CD4-positive, CD25-positive, alpha-beta regulatory T cell (primary cell): ENCODE results near the gene CENPVL2. TPM values are rescaled to one million over a fixed set of nuclear protein-coding genes. Genes with fewer than 3 reads are reported as not detected.
"Not testable (repeated sequence)": the region's sequence is repeated elsewhere in the genome, so short reads cannot be mapped to it uniquely, and the experiment has no call there.

Experiments used
- ATAC-seq, 2 donors: fragments of 150-1000 bp; cut with Tn5 transposase; one replicate each; pipeline ENCODE4 v1.10.0; 2021; ENCODE audit warnings: low read depth in 2 of 2, moderate number of reproducible peaks in 2 of 2, moderate library complexity in 1 of 2
- DNase-seq, 3 donors: peaks; one replicate each; pipeline versions ENCODE4 v3.0.0 to v3.0.0-alpha.2; 2012 to 2022; ENCODE audit warnings: mixed read lengths in 1 of 3
- H3K27ac ChIP-seq: one replicate; pipeline ENCODE4 v1.7.0; 2013; ENCODE audit warnings: mild to moderate bottlenecking, low read length; ENCODE audit not compliant: insufficient read depth, poor library complexity, severe bottlenecking
- H3K27me3 ChIP-seq: one replicate; pipeline ENCODE4 v1.7.0; 2013; ENCODE audit warnings: low read length; ENCODE audit not compliant: control insufficient read depth, insufficient read depth
- H3K36me3 ChIP-seq: one replicate; pipeline ENCODE4 v1.7.0; 2013; ENCODE audit warnings: mild to moderate bottlenecking, low read length, moderate library complexity; ENCODE audit not compliant: control insufficient read depth, insufficient read depth
- H3K4me1 ChIP-seq: 2 replicates; pipeline ENCODE4 v1.7.0; 2013; ENCODE audit warnings: mild to moderate bottlenecking, low read length; ENCODE audit not compliant: insufficient read depth, control insufficient read depth, poor library complexity, severe bottlenecking
- H3K4me3 ChIP-seq: one replicate; pipeline ENCODE4 v1.7.0; 2013; ENCODE audit warnings: low read depth, mild to moderate bottlenecking, low read length, moderate library complexity
- H3K9me3 ChIP-seq, 2 experiments: 1 replicate in 1 of 2; 2 replicates in 1 of 2; pipeline ENCODE4 v1.7.0; 2013; ENCODE audit warnings: low read length in 2 of 2, mild to moderate bottlenecking in 1 of 2, moderate library complexity in 1 of 2; ENCODE audit not compliant: control insufficient read depth in 2 of 2
- H3K27ac Mint-ChIP-seq, 3 donors: one replicate each; pipeline ENCODE4 v1.8.0; 2020 to 2022; ENCODE audit warnings: mild to moderate bottlenecking in 3 of 3, mixed read lengths in 3 of 3, moderate library complexity in 2 of 3
- H3K27me3 Mint-ChIP-seq: one replicate; pipeline ENCODE4 v1.8.0; 2022; ENCODE audit warnings: mild to moderate bottlenecking, mixed read lengths
- H3K36me3 Mint-ChIP-seq: one replicate; pipeline ENCODE4 v1.8.0; 2020; ENCODE audit warnings: mixed read lengths
- H3K4me1 Mint-ChIP-seq, 4 donors: one replicate each; pipeline ENCODE4 v1.8.0; 2020 to 2022; ENCODE audit warnings: mixed read lengths in 4 of 4, mild to moderate bottlenecking in 1 of 4
- H3K4me3 Mint-ChIP-seq, 4 donors: one replicate each; pipeline ENCODE4 v1.8.0; 2020 to 2022; ENCODE audit warnings: mild to moderate bottlenecking in 4 of 4, mixed read lengths in 4 of 4, moderate library complexity in 3 of 4
- H3K9me3 Mint-ChIP-seq, 7 donors: one replicate each; pipeline ENCODE4 v1.8.0; 2020 to 2022; ENCODE audit warnings: mixed read lengths in 7 of 7, mild to moderate bottlenecking in 3 of 7, moderate library complexity in 2 of 7
- polyA plus RNA-seq, 4 donors: library from polyadenylated mRNA; unstranded; fragments of 300-500 nt; fragmentation: Illumina TruSeq; gene quantifications; one replicate each; pipeline ENCODE4 v1.2.3, GENCODE V29; 2021
- total RNA-seq: library from RNA; stranded (reverse); gene quantifications from one replicate; pipeline ENCODE4 v1.2.3, GENCODE V29; 2022

The CENPVL2 gene
- not detected for total RNA-seq
- polyA plus RNA-seq, result not detected

GRCh38 chrX:51682720-51683062 is at the start of gene CENPVL2:
TSS of gene CENPVL2 (minus strand) at chrX:51682831. CDS start at chrX:51682831, 0 bp downstream.
- H3K27me3 Mint-ChIP-seq, H3K4me3 ChIP-seq, H3K4me3 Mint-ChIP-seq, H3K36me3 Mint-ChIP-seq, H3K4me1 ChIP-seq, ATAC-seq, H3K27ac Mint-ChIP-seq, DNase-seq, H3K27ac ChIP-seq, H3K9me3 ChIP-seq, H3K4me1 Mint-ChIP-seq, H3K9me3 Mint-ChIP-seq, H3K36me3 ChIP-seq, H3K27me3 ChIP-seq: not testable (repeated sequence)

- H3K4me3 ChIP-seq, result no peak overlapping the region
- ATAC-seq (no peak), DNase-seq (no peak)
- H3K9me3 ChIP-seq, result no peaks in the 10 kb centered on the region
- Mint-ChIP-seq H3K36me3 (no peaks in the 10 kb centered on the region), H3K27ac (no peak overlapping the region), H3K4me1 (no peaks in the 10 kb centered on the region), H3K9me3 (no peaks in the 10 kb centered on the region), H3K4me3 (no peak overlapping the region), H3K27me3 (peaks cover 10% of the 10 kb centered on the region)
- H3K27ac ChIP-seq, result no peak overlapping the region
- H3K36me3 ChIP-seq, result no peaks in the 10 kb centered on the region
- peaks cover 3% of the 10 kb centered on the region for H3K27me3 ChIP-seq
- no peaks in the 10 kb centered on the region for H3K4me1 ChIP-seq
Measured at GRCh38 chrX:51728202-51728601, 45.6 kb upstream of the CENPVL2 start.

GRCh38 chrX:51712943-51713647 is 30.5 kb upstream of the CENPVL2 start:
- H3K36me3 ChIP-seq, H3K27ac Mint-ChIP-seq, ATAC-seq: not testable (repeated sequence)

GRCh38 chrX:51710277-51711164 is 27.9 kb upstream of the CENPVL2 start, which contains the start of gene CENPVL1:
TSS of gene CENPVL1 (plus strand) at chrX:51710512. CDS start at chrX:51710512, 0 bp downstream.
- ATAC-seq, H3K27ac Mint-ChIP-seq, H3K4me1 Mint-ChIP-seq, H3K9me3 Mint-ChIP-seq, H3K36me3 Mint-ChIP-seq, H3K27me3 Mint-ChIP-seq, H3K27me3 ChIP-seq, H3K9me3 ChIP-seq, H3K4me3 Mint-ChIP-seq, H3K4me3 ChIP-seq, H3K27ac ChIP-seq, H3K4me1 ChIP-seq, H3K36me3 ChIP-seq, DNase-seq: not testable (repeated sequence)

More at GRCh38 chrX:51712943-51713647, 30.5 kb upstream of the CENPVL2 start:
- H3K36me3 Mint-ChIP-seq, DNase-seq, H3K27me3 Mint-ChIP-seq, H3K27me3 ChIP-seq, H3K4me3 ChIP-seq, H3K27ac ChIP-seq, H3K4me1 ChIP-seq, H3K4me1 Mint-ChIP-seq, H3K4me3 Mint-ChIP-seq, H3K9me3 ChIP-seq, H3K9me3 Mint-ChIP-seq: not testable (repeated sequence)

- no peaks in the 10 kb centered on the region for H3K36me3 ChIP-seq
- no peak overlapping the region for H3K27ac ChIP-seq
- no peak overlapping the region for H3K4me3 ChIP-seq
- no peak for DNase-seq
- no peaks in the 10 kb centered on the region for H3K4me1 Mint-ChIP-seq
- H3K4me1 ChIP-seq, result no peaks in the 10 kb centered on the region
- no peaks in the 10 kb centered on the region for H3K27me3 Mint-ChIP-seq
- no peak overlapping the region for H3K27ac Mint-ChIP-seq
- peaks cover 3% of the 10 kb centered on the region for H3K27me3 ChIP-seq
- no peak overlapping the region for H3K4me3 Mint-ChIP-seq
- no peak for ATAC-seq
- no peaks in the 10 kb centered on the region for H3K9me3 Mint-ChIP-seq
- H3K9me3 ChIP-seq, result no peaks in the 10 kb centered on the region
- H3K36me3 Mint-ChIP-seq, result no peaks in the 10 kb centered on the region
Measured at GRCh38 chrX:51697397-51697796, 14.8 kb upstream of the CENPVL2 start.

- Histone ChIP-seq H3K4me1 (no peaks in the 10 kb centered on the region), H3K9me3 (no peaks in the 10 kb centered on the region), H3K4me3 (no peak overlapping the region), H3K27ac (no peak overlapping the region), H3K36me3 (no peaks in the 10 kb centered on the region), H3K27me3 (peaks cover 3% of the 10 kb centered on the region)
- Mint-ChIP-seq H3K4me3 (no peak overlapping the region), H3K4me1 (no peaks in the 10 kb centered on the region), H3K9me3 (no peaks in the 10 kb centered on the region), H3K36me3 (no peaks in the 10 kb centered on the region), H3K27ac (no peak overlapping the region), H3K27me3 (no peaks in the 10 kb centered on the region)
- no peak for ATAC-seq
- DNase-seq, result no peak
Measured at GRCh38 chrX:51694254-51694653, 11.6 kb upstream of the CENPVL2 start.

- not testable (repeated sequence) for H3K27ac Mint-ChIP-seq
Measured at GRCh38 chrX:51681808-51682719, 567 bp downstream of the CENPVL2 start.

More at GRCh38 chrX:51681808-51682719, 567 bp downstream of the CENPVL2 start:
- H3K27ac ChIP-seq, H3K27me3 ChIP-seq, H3K36me3 ChIP-seq, ATAC-seq, H3K27me3 Mint-ChIP-seq, DNase-seq, H3K4me1 ChIP-seq, H3K4me3 ChIP-seq, H3K4me1 Mint-ChIP-seq, H3K9me3 ChIP-seq, H3K36me3 Mint-ChIP-seq, H3K9me3 Mint-ChIP-seq, H3K4me3 Mint-ChIP-seq: not testable (repeated sequence)
